ENCODE measurements around the gene NASP.

The NASP gene

DNA sequence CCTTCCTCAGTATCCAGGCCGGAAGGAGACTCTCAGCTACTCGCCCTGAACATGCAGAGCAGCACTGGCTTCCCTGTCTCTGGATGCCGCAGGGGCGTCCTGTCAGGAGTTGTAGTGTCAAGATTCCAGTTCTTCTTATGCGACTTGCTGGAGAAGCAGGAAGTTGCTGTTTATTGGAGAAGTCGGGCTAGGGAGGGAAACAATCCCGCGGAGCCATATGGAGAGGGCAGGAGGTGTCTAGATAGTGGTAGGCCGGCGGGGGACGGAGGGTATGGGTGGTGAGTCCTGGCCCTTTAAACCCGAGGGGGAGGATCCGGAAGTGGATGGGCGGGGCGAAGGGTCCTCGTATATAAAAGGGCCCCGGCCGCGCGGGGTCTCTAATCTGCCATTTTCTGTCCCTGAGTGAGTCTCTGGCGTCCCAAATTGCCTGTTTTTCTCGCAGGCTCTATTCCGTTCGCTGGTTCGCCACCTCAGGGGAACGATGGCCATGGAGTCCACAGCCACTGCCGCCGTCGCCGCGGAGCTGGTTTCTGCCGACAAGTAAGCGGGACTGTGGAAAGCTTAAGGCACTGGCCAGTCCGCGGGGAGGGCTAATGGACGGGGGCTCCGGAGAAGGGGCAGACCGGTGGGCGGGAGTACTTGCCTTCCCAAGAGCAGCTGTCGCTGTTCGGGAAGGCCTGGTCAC lies at the start of gene NASP:
TSS of gene NASP (plus strand) at position 376 of the 685 bp plus-strand sequence. CDS start at position 482, 106 bp downstream.
- Histone ChIP-seq H3K36me3 (ENCODE audit: control insufficient read depth, insufficient read depth, low read length) (peaks cover 27% of the 10 kb centered on the region), H3K27me3 (ENCODE audit: control insufficient read depth, insufficient read depth, low read length) (no peaks in the 10 kb centered on the region), H3K4me1 (ENCODE audit: control insufficient read depth, insufficient read depth, low read length) (peaks cover 8% of the 10 kb centered on the region; the same call in 1 of the 2 replicates)

DNA sequence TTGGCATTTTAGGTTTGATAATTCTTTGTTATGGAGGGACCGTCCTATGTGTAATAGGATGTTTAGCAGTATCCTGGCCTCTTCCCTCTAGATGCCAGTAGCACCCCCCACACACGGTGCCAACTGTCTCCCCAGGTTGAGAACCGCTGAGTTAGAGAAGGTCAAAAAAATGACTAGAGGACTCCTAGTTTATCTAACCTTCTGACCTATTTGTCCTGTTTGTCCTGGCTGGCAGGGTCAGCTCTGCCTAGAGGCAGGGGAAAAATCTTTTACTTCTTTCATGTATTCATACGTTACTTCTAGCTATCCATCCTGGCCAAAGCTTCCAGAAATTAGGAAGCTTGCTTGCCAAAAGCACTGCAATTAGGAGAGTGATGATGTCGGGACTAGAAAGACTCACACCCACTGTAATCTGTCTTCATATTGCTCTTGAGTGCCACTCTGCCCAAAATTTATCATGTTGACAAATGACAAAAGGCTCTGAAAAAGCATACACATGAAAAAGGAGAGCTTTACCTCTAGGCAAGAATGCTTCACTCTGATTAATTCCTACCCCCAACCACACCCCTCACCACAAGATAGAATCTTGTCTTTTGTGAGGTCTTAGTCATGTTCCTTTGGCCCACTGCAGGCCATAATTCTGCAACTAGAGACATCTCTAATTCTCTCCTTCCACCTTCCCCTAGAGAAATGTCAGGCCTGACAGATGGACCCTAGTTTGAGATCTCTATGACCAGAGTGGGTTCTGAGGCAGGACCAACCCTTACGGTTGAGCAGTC lies 47.7 kb upstream of the NASP start:
- H3K9ac ChIP-seq (ENCODE audit: low read length), result no peak overlapping the region
- H3K27me3 ChIP-seq (ENCODE audit: control insufficient read depth, insufficient read depth, low read length), result no peaks in the 10 kb centered on the region
- H3K36me3 ChIP-seq (ENCODE audit: control insufficient read depth, insufficient read depth, low read length), result no peaks in the 10 kb centered on the region
- H3K27ac ChIP-seq (ENCODE audit: low read depth, low read length), result no peak overlapping the region
- no peaks in the 10 kb centered on the region for H3K9me3 ChIP-seq (ENCODE audit: control insufficient read depth, insufficient read depth, low read depth, low read length)
- H3K4me1 ChIP-seq (ENCODE audit: control insufficient read depth, insufficient read depth, low read length), result peaks cover 4% of the 10 kb centered on the region; the same call in 1 of the 2 replicates
- H3K4me3 ChIP-seq (ENCODE audit: low read depth, low read length), result no peak overlapping the region

More for the DNA sequence above, at the start of gene NASP:
- H3K4me3 ChIP-seq (ENCODE audit: low read depth, low read length), result peak within 1 kb of the TSS; percentile 96
- H3K27ac ChIP-seq (ENCODE audit: low read depth, low read length), result peak within 1 kb of the TSS; percentile 98
- no peaks in the 10 kb centered on the region for H3K9me3 ChIP-seq (ENCODE audit: control insufficient read depth, insufficient read depth, low read depth, low read length)
- peak within 1 kb of the TSS; percentile 94 for H3K9ac ChIP-seq (ENCODE audit: low read length)

DNA sequence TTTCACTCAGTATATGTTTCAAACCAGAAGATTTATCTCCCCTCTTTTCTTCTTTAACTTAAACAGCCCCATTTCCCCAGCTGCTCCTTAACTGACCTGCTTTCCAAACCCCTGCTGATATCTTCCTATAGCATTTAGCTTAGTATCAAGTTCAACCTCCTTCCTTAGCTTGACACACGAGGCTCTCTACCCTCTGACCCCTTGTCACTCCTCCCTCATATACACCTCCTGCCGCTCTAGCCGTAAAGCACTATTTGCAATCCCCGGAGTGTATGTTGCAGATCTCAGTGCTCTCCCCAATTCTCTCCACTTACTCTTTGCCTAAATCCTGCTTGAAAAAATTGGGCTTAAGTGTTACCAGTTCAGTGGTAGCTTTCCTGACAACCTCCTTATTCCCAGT lies 47.0 kb upstream of the NASP start:
- Histone ChIP-seq H3K9me3 (ENCODE audit: control insufficient read depth, insufficient read depth, low read depth, low read length) (no peaks in the 10 kb centered on the region), H3K4me1 (ENCODE audit: control insufficient read depth, insufficient read depth, low read length) (peaks cover 4% of the 10 kb centered on the region; the same call in 1 of the 2 replicates), H3K27me3 (ENCODE audit: control insufficient read depth, insufficient read depth, low read length) (no peaks in the 10 kb centered on the region), H3K4me3 (ENCODE audit: low read depth, low read length) (no peak overlapping the region), H3K36me3 (ENCODE audit: control insufficient read depth, insufficient read depth, low read length) (no peaks in the 10 kb centered on the region), H3K27ac (ENCODE audit: low read depth, low read length) (no peak overlapping the region), H3K9ac (ENCODE audit: low read length) (no peak overlapping the region)

DNA sequence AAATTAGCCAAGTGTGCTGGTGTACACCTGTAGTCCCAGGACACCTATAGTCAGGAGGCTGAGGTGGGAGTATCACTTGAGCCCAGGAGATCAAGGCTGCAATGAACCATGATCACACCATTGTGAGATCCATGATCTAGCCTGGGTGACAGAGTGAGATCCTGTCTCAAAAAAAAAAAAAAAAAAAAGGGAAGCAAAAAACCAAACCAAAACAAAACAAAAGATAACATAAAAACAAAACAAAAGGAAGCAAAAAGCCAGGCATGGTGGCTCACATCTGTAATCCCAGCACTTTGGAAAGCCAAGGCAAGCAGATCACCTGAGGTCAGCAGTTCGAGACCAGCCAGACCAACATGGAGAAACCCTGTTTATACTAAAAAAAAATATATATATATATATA lies 42.6 kb upstream of the NASP start:
- no peak overlapping the region for H3K4me3 ChIP-seq (ENCODE audit: low read depth, low read length)
- no peaks in the 10 kb centered on the region for H3K9me3 ChIP-seq (ENCODE audit: control insufficient read depth, insufficient read depth, low read depth, low read length)
- H3K4me1 ChIP-seq (ENCODE audit: control insufficient read depth, insufficient read depth, low read length), result peaks cover 17% of the 10 kb centered on the region
- no peaks in the 10 kb centered on the region for H3K36me3 ChIP-seq (ENCODE audit: control insufficient read depth, insufficient read depth, low read length)
- no peak overlapping the region for H3K27ac ChIP-seq (ENCODE audit: low read depth, low read length)
- no peak overlapping the region for H3K9ac ChIP-seq (ENCODE audit: low read length)
- H3K27me3 ChIP-seq (ENCODE audit: control insufficient read depth, insufficient read depth, low read length), result no peaks in the 10 kb centered on the region

DNA sequence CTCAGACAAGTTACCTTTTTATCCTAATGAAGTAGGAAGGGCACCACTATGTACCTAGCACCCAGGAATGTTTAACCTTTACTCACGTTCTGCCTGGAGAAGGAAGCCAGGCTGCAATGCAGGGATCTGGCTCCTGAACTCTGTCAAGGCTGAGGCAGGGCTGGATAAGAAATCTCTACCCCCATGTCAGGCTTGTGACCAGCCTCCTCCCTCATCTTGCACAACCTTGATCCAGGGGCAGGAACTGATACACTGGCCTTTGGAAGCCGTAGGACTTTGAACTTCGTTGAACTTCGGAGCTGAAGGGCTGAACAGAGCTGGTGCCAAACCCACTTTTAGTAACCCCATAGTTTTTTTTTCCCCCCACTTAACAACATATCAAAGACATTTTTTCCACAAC lies 41.2 kb upstream of the NASP start:
- Histone ChIP-seq H3K27me3 (ENCODE audit: control insufficient read depth, insufficient read depth, low read length) (no peaks in the 10 kb centered on the region), H3K4me1 (ENCODE audit: control insufficient read depth, insufficient read depth, low read length) (peaks cover 13% of the 10 kb centered on the region), H3K27ac (ENCODE audit: low read depth, low read length) (no peak overlapping the region), H3K4me3 (ENCODE audit: low read depth, low read length) (no peak overlapping the region), H3K9me3 (ENCODE audit: control insufficient read depth, insufficient read depth, low read depth, low read length) (no peaks in the 10 kb centered on the region), H3K9ac (ENCODE audit: low read length) (no peak overlapping the region), H3K36me3 (ENCODE audit: control insufficient read depth, insufficient read depth, low read length) (no peaks in the 10 kb centered on the region)

- Histone ChIP-seq H3K4me1 (ENCODE audit: control insufficient read depth, insufficient read depth, low read length) (peaks cover 13% of the 10 kb centered on the region), H3K27ac (ENCODE audit: low read depth, low read length) (no peak overlapping the region), H3K9me3 (ENCODE audit: control insufficient read depth, insufficient read depth, low read depth, low read length) (no peaks in the 10 kb centered on the region), H3K27me3 (ENCODE audit: control insufficient read depth, insufficient read depth, low read length) (no peaks in the 10 kb centered on the region), H3K4me3 (ENCODE audit: low read depth, low read length) (no peak overlapping the region), H3K36me3 (ENCODE audit: control insufficient read depth, insufficient read depth, low read length) (no peaks in the 10 kb centered on the region), H3K9ac (ENCODE audit: low read length) (no peak overlapping the region)
These were observed 40.0 kb upstream of the NASP start for GRCh38 chr1:45543581-45544417.

GRCh38 chr1:45544530-45544929 lies 39.3 kb upstream of the NASP start:
- Histone ChIP-seq H3K27ac (ENCODE audit: low read depth, low read length) (no peak overlapping the region), H3K4me3 (ENCODE audit: low read depth, low read length) (no peak overlapping the region), H3K4me1 (ENCODE audit: control insufficient read depth, insufficient read depth, low read length) (peaks cover 13% of the 10 kb centered on the region), H3K9me3 (ENCODE audit: control insufficient read depth, insufficient read depth, low read depth, low read length) (no peaks in the 10 kb centered on the region), H3K36me3 (ENCODE audit: control insufficient read depth, insufficient read depth, low read length) (no peaks in the 10 kb centered on the region), H3K9ac (ENCODE audit: low read length) (no peak overlapping the region), H3K27me3 (ENCODE audit: control insufficient read depth, insufficient read depth, low read length) (no peaks in the 10 kb centered on the region)

DNA sequence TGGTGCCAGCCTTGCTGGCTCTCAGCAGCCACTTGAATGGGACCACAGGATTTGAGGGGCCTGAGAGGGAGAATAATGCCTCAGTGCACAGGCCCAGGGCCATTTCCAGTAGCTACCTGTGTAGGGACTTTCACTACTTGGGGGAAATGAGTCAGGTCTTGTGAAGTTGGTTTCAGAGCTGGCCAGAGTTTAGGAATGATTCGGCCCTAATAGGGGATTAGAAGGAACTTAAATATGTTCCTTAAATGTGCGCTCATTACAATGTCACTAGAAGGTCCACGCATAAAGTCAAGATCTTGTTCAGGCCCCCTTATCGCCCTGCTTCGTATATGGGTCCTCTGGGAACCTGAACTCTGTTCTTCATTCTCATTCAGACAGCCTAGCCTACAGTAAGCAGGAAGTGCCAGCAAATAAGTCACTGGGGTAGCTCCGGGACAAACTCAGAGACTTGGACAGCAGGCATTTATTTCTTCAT lies 38.8 kb upstream of the NASP start:
- H3K27ac ChIP-seq (ENCODE audit: low read depth, low read length), result no peak overlapping the region
- H3K36me3 ChIP-seq (ENCODE audit: control insufficient read depth, insufficient read depth, low read length), result no peaks in the 10 kb centered on the region
- H3K4me1 ChIP-seq (ENCODE audit: control insufficient read depth, insufficient read depth, low read length), result peaks cover 13% of the 10 kb centered on the region
- no peak overlapping the region for H3K9ac ChIP-seq (ENCODE audit: low read length)
- H3K9me3 ChIP-seq (ENCODE audit: control insufficient read depth, insufficient read depth, low read depth, low read length), result no peaks in the 10 kb centered on the region
- H3K4me3 ChIP-seq (ENCODE audit: low read depth, low read length), result no peak overlapping the region
- no peaks in the 10 kb centered on the region for H3K27me3 ChIP-seq (ENCODE audit: control insufficient read depth, insufficient read depth, low read length)

- Histone ChIP-seq H3K4me3 (ENCODE audit: low read depth, low read length) (no peak overlapping the region), H3K4me1 (ENCODE audit: control insufficient read depth, insufficient read depth, low read length) (peaks cover 16% of the 10 kb centered on the region), H3K9me3 (ENCODE audit: control insufficient read depth, insufficient read depth, low read depth, low read length) (no peaks in the 10 kb centered on the region), H3K9ac (ENCODE audit: low read length) (no peak overlapping the region), H3K36me3 (ENCODE audit: control insufficient read depth, insufficient read depth, low read length) (no peaks in the 10 kb centered on the region), H3K27ac (ENCODE audit: low read depth, low read length) (no peak overlapping the region), H3K27me3 (ENCODE audit: control insufficient read depth, insufficient read depth, low read length) (no peaks in the 10 kb centered on the region)
These were observed 38.1 kb upstream of the NASP start for GRCh38 chr1:45545553-45546310.

All from HUES6 (cell line).